Ureter (tissue), 1 donor: ENCODE results near the gene SPDEF. TPM values are rescaled to one million over a fixed set of nuclear protein-coding genes. Genes with fewer than 3 reads are reported as not detected.

Experiments
- DNase-seq: peaks from one replicate; pipeline ENCODE4 v3.0.0-alpha.2; 2020; ENCODE audit warnings: low spot score
- total RNA-seq: library from RNA; stranded (reverse); gene quantifications from one replicate; pipeline ENCODE4 v1.2.4, GENCODE V29; 2023
- donor health status: DM: yes; HTN: yes; CAD: no.

Gene SPDEF
- total RNA-seq, 1 donor from 2014 or later: 3.5 TPM

DNA sequence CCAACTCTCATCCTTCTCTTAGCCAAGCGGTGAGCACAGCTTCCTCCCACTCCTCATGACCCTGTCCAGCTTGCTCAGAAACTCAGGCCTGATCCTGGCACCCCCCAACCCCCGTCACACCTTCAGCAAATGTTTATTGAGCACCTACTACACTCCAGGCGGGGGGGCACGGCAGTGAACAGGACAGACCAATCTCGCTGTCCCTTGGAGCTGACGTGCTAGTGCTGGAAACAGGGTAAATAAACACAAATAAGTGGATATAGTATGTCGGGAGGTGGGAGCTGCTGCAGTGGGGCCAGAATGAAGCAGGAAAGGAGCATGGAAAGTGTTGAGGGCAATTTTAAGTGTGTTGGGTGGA is 7.4 kb upstream of the SPDEF start:
- DNase-seq: no peak

DNA sequence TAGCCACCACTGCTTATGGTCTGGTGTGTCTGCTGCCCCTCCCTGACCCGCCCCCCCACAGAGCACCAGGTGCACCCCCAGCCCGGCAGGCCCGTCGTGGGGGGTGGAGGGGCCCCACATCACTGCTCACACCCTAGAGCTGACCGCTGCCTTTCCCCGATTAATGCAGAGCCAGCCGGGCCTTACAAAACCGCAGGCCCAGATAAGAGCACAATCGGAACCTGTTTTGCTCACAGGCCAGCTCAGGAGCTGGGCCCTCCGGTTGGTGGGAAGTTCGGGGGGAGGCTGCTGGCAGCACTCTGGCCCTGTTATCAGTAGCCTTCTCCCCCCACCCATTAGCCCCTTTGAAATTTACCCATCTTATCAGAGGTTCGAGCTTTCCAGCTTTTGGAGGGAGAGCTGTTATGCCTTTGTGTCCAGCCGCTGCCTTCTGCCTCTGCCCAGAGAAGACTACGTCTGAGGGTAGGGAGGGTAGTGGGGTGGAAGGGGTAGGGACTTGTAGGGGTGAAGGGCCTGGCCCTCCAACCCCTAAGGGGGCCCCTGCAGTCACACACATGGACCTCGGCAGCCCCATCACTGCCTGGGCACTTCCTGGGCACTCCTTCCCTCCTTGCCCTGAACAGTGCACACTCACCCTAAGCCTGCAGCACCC is 6.9 kb upstream of the SPDEF start:
- DNase-seq: no peak

DNA sequence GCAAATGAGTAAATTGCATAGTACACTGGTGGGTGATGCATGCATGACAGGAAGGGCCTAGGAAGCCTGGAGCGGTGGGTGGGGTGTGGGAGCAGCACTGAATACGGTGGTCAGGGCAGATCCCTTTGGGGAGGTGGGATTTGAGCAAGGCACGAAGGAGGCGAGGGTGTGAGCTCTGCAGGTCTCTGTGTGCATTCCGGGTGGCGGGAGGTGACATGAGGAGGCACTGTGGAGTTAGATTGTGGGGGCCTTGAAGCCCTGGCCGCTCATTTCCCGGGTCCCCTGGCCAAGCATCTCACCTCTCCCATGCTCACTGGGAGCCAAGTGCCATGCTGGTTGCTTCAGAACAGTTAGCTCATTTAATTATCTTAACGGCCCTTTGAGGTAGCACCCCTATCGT is 6.2 kb upstream of the SPDEF start:
- DNase-seq: no peak

DNA sequence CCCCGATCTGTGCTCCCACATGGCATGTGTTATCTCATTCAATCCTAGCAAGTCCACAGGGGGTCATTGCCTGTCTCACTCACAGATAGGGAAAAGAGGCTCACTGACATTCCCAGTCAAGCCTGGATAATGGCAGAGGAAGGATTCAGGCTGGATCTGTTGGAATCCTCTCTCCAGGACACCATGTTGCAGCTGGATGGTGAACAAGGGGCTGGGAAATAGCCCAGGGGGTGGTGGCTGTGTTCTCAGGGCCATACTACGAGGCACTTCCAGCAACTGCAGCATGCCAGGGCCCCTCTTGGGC is 5.0 kb upstream of the SPDEF start:
- no peak for DNase-seq

DNA sequence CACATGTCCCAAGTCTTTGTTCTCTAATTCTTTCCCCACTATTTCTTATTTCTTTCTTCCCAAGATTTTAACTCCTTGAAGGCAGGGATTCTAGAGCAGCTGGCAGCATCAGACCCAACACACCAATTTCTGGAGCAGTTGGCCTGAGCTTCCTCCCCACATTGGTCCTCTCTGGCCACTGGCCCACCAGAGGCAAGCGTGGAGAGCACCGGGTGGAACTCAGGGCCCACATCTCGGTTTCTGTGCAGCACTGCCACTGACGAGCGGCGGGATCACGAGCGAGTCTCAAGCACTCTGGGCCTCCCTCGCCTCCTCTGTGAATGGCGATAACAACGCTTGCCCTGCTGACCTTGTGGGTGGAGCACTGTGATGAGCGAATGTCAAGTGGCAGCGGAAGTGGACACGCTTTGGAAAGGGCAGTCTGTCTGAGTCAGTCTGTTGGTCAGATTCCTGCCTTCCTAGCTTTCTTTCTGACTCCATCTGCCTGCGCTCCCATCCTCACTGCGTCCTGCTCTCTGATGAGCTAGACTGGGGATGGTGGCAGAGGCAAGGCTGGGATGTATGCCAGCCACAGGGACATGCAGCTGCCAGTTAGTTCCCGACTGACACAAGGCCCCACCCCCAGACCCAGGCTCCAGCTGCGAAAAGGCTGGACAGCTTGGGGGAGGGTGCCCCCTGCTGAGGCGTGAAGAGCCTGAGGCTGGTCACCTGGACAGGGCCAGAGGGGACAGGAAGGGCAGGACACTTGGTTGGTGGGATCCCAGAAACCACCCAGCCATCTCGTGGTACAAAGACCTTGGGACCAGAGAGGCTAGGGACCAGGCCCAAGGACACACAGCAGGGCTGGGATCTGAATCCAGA is 4.5 kb upstream of the SPDEF start:
- DNase-seq: no peak

DNA sequence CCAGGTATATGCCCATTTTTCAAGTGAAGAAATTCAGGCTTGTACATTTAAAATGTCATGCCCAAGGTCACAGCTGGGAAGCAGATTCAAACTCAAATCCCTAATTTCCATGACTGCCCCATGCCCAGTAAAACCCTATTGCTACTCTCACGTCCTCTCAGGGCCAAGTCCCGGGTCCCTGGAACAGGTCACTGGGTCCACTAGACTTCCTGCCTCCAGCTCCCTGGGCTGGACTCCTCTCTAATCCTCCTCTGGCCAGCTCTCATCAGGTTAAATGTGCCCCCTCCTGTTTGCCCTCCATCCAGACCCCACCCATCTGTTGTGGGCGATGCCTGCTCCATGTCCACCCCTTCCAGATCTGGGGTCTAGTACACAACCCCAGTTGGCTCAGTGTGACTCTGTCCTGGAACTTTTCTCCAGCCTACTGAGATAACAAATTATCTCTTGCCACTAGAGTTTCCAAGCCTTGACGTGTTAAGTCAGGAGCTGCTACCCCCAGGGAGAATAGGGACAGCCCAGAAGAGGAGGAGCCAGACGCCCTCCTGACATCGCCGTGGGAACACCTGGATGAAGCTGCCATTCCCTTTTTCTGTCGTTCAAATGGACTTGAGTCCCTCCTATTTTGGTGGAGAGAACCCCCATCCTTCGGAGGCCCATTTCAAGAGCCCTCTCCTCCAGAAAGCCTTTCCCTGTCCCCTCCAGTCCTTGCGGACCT is 3.7 kb upstream of the SPDEF start:
- no peak for DNase-seq

DNA sequence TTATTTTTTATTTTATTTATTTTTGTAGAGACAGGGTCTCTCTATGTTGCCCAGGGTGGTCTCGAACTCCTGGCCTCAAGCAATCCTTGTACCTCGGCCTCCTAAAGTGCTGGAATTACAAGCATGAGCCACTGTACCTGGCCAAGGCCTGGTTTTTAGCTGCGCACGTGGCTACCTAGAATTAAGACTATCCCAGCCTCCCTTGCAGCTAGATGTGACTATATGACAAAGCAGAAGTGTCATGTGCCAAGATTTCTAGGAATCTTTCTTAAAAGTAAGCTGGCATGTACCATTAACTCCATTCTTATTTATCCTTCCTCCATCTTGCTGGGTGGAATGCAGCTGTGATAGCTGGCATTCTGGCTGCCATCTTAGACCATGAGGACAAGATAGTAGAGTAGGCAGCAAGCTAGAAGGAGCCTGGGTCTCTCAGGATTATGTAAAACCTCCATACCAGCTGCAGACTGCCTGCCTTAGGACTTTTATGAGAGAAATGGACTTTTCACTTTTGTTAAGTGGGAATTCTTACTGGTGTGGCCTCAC is 2.1 kb upstream of the SPDEF start:
- no peak for DNase-seq

DNA sequence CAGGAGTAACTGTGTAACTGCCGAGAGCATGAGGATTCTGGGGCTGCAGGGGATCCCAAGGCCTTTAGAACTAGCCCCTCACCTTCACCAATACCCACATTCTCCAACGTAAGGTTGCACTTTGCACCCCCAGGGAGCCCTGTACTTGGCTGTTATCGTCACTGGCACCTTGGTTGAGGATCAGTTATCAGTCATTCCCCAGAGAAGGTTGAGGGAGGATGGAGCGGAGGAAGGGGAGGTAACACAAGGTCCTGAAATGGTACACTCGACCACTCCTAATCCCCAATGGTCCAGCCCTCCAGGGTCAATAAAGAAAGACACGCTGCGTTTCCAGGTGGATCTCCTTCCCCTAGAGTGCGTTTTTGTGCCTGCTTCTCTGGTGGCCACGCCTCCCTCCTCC is 1.1 kb upstream of the SPDEF start:
- no peak for DNase-seq

DNA sequence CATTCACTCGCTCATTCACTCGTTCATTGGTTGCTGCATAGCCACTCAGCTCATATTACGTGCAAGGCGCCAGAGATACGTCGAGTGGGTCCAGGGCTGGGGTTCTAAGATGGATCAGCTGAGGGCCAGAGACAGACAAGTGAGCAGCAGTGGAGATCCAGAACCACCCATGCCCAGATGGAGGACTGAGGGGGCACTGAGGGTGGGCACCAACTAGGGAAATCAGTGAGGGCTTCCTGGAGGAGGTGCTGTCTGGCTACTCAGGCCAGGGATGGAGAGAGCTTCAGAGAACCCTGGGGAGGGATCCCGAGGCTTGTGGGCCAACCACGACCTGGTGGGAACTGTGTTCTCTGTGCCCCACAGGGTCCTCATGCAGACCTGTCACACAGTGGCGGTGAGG is 364 bp upstream of the SPDEF start:
- no peak for DNase-seq

DNA sequence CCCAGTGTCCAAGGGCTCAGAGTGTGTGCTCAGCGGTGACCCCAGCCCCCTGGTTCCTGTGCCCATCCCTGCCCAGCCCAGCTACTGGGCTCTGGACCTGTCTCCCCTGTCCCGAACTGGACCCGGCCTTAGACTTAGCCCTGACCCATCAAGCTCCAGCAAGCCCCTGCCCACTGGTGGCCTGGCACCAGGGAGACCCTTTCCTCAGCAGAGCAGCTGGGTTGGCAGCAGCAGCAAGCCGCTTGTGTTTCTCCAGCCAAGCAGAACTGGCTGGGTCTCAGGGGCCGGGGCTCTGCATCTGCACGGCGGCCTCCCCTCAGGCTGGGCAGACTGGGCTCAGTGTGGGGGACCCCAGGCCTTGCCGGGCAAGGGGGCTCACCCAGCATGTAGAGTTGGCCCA is 801 bp downstream of the SPDEF start:
- no peak for DNase-seq

DNA sequence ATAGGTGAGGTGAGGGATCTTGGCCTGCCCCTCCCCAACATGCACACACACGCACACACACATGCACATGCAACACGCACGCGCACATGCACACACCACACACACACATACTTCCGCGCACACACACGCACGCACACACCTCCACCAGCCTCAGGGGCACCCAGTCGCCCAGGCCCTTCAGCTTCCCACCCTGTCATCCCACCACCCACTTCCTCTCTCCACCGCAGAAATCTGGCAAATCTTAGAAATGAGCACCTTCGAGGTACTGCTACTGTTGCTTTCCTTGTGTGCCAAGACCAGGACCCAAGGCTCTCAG is 1.2 kb downstream of the SPDEF start:
- no peak for DNase-seq

DNA sequence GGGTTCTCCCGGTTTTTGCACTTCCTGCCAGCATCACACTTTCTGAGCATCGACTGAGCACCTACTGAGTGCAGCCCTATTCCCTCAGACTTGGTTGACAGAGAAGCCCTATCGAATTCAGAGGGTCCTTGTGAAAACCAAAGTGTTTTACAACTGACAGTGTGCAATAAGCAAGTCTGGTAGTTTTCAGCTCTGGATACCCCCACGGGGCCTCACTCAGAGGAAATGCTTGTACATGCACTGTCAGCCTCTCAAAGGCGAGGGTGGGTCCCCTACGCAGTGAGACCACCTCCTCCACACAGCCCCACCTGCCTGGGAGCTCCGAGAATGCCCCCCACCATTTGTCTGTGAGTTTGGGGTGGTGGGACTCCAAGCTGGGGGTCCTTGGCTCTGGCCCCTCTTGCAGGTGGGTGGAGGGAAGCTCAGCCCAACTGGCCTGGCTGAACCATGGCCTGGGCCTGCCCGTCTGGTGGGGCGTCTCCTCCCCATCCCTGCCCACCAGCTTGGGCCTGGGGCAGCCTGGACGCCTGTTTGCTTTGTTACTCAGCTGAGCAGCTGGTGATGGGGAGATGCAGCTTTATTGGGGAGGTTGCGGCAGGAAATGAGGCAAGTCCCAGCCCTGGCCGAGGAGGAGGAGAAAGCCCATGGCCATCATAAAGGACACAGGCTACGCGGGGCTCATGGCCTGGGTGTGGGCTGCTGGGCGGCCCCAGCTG is 1.7 kb downstream of the SPDEF start:
- DNase-seq: no peak

DNA sequence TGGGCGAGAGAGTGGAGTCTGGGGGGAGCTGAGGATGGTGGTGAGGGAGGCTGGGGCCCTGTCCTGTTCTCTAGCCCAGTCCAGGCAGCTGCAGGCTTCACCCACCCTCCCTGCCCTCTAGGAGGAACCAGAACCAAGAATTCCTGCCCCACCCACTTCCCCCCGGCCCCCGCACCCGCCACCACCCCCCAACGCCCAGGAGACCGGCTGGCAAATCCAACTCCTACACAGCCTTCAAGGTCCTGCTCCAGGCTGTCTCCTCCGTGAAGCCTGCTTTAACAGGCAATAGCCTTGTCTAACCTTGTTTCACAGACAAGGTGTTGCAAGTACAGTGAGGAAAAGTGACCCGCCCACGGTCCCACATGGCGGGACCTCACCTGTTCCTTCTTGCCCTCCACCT is 2.4 kb downstream of the SPDEF start:
- no peak for DNase-seq

DNA sequence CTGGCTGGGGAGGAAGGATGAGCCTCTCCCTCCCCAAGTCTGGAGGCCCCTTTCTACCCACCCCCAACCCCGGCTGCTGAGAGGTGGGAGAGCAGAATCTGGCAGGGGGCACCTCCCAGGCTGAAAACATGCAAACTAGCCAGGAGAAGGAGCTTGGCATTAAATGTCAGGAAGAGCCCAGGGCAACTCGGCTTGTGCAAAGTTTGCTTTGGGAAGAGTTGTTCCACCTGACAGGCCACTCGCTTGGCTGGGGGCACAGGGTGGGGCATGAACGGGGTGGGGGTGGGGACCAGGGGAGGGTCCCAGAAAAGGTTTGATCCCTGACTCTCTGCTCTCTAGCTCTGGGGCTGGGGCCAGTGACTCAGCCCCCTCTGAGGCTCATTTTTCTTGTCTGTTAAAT is 3.0 kb downstream of the SPDEF start:
- DNase-seq: no peak

DNA sequence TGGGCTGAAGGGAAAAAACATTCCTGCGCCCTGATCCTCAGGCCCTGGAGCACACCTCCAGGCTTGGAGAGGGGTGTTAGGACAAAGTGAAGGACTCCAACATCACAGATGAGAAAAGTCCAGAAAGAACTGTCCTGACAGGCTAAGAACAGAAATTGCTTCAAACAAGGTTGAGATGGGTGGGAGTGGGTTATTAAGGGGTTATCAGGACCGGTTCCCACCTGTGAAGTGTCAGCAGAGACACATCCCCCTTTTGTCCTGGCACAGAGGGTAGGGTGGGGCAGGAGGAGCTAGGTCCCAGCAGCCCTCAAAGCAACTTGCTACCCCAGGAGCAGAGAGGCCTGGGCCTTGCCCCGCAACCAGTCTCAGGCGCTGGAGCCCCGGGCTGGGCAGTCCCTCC is 3.5 kb downstream of the SPDEF start:
- DNase-seq: no peak

DNA sequence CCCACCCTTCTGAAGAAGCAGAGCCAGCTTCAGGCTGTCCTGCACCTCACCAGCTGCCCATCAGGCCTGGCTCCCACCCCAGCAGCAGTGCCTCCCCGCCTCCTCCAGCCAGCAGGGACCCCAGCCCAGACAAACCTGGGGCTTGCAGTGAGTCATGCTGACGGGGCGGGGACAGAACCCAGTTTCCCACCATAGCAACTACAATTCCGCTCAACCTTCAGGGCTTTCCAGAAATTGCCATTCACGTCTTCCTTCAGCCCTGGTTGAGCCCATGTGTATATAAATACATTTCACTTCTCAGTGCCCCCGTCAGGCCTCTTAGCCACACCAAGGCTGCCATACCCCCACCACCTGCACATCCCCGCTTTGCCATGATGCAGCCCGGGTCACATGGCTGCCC is 4.4 kb downstream of the SPDEF start:
- no peak for DNase-seq

DNA sequence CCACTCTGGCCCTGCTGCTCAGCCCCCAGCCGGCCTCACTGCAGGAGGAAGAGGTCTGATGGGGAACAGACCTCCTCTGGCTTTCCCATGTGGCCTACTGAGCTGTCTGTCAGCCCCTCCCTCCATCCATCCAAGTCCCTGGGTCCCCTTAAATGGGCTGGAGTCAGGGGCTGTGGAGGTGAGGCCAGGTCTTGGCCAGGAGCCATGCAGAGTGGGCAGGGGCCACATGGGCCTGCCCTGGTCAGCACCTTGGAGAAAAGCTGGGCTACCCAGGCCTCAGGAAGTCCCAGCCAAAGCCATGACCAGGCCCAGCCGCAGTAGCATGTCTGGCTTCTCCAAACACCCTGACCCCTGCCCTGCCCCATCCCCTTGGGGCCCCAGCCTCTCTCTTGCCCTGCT is 6.3 kb downstream of the SPDEF start:
- DNase-seq: no peak

DNA sequence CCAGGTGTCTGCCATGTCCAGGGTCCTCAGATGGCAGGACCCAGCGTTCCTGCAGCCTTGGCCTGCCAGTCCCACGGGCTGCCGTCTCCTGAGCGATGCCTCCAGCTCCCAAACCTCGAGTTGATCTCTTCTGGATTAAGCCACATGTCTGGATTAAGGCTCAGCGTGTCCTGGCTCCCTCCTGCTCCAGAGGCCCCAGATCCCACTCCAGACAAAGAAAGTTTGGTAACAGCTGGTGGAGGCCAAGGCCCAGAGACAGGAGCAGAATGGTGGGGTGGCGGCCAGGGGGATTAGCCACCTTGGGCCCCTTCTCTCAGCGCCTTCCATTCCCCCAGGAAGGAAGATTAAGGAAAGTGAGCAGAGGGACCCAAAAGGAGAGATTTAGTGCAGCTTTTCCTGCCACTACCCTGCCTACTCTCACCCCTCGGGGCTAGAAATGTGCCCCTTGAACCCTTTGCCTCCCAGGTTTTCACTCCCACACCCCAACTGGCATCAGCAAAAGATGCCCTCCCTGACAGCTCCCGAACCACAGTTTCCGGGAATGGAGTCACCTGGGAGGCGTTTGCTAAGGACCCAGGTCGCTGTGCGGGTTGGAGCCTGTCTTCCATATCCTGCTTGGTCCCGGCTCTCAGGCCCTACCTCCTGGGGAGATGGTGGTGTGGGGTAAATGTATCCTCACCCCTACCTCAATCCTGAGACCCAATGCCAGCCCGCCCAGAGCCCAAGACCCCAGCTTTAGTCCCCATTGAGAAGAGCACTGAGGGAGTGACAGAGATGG is 6.9 kb downstream of the SPDEF start:
- no peak for DNase-seq

DNA sequence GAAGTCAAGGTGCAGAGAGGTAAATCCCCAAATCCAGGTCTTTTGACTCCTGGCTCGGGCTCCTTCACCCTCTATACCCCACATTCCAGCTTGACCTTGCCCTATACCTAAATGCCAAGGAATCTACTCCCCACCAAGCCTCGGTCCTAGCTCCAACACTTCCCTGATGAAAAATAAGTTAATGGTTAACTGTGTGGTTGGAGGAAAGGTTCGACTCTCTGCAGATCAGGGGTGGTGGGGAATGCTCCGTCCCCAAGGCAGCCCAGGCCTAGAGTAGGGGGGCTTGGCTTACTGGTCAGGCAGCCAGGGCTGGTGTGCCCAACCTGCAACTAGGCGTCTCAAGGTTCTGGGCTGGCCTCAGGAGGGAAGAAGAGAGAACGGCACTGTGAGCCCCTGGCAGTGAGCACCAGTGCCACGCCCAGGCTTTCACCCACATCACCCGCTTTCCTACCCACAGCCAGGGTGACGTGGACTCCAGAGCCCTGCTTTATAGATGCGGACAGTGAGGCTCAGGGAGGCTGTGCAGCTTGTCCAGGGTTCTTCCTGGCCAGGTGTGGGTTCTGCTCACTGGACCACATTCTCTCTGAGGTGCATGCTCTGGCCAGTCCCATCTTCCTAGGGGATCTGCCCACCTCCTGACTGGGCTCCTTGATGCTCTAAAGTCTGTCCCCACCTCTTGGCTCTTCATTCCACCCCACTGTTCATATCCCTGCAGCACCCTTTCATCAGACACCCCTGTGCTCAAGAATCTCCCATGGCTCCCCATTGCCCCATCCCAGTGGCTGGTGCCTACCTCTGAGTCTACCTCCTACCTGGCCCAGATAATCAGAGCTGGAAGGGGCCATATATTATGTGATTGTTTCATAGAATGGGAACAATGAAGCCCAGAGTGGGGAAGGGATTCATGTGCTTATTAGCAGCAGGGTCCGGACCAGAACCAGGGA is 8.2 kb downstream of the SPDEF start:
- no peak for DNase-seq

DNA sequence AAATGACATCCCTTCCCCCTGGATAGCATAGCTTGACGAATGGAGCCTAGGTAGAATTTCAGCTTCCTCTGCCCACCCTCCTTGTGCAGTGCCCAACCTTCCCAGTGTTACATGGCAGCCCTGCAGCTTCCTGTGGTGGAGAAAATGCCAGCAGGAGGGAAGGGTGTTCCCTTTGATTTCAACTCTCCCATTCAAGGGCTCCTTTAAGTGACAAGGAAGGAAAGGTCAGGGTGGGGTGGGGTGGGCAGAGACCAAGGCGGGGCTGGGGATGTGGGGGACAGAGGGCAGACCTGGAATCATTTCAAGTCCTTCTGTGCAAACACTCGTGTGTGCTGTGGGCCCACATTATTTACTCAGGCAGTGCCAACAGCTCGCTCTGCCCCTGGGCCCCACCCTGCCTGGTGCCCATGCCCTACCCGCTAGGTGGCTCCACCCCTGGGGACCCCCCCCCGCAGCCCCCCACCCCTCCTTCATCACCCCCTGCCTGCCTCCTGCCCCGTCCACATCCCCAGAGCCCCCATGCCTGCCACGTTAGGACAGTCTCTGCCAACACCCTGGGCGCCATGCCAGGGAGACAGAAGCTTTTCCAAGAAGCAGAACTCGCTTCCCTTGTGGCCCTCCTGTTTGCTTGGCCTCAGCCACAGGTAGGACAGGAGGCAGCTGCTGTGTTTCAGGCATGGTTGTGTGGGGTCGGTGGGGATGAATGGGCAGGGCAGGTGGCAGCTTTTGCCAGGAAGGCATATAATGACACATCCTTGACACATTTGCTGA is 9.4 kb downstream of the SPDEF start:
- peak; percentile 81 for DNase-seq
